PC-9 (cell line): ENCODE data around the gene ARFGAP3. TPM values are rescaled to one million over a fixed set of nuclear protein-coding genes. Genes with fewer than 3 reads are reported as not detected.

ENCODE experiments used
- BruUV-seq: library from RNA; stranded (reverse); fragments of 400-500 nt; replicated peaks from 2 replicates; lab custom pipeline; 2021; lab: Mats Ljungman, UMichigan
- CTCF ChIA-PET: fragments of 300-600 bp; sonication (Branson Sonifier 250); formaldehyde crosslinking; loops from one replicate; lab custom pipeline; 2022; ENCODE audit warnings: antibody characterized with exemption; lab: Charles Lee
- POLR2A ChIA-PET: fragments of 300-600 bp; sonication (Branson Sonifier 250); formaldehyde crosslinking; loops from one replicate; lab custom pipeline; 2022; ENCODE audit warnings: antibody characterized with exemption; ENCODE audit not compliant: unreplicated experiment; lab: Charles Lee
- DNase-seq, 2 experiments: peaks; one replicate each; pipeline versions ENCODE4 v3.0.0 to v3.0.0-alpha.2; 2015 to 2022; ENCODE audit warnings: mixed read lengths in 1 of 2
- H2AFZ ChIP-seq: fragments of 200-600 bp; sonication (generic); 2 replicates; pipeline ENCODE4 v1.8.1; 2017; ENCODE audit warnings: antibody characterized with exemption
- H3F3A ChIP-seq: fragments of 200-600 bp; sonication (generic); 2 replicates; pipeline ENCODE4 v1.8.1; 2017; ENCODE audit warnings: antibody characterized with exemption, mild to moderate bottlenecking, low read depth; ENCODE audit not compliant: insufficient read depth
- H3K27ac ChIP-seq: fragments of 200-600 bp; sonication (generic); 2 replicates; pipeline ENCODE4 v1.6.1; 2016; ENCODE audit warnings: mixed run types
- H3K27me3 ChIP-seq: fragments of 200-600 bp; sonication (generic); 2 replicates; pipeline ENCODE4 v1.6.1; 2016; ENCODE audit warnings: low read depth, mixed run types; ENCODE audit not compliant: insufficient read depth
- H3K36me3 ChIP-seq: fragments of 200-600 bp; sonication (generic); 2 replicates; pipeline ENCODE4 v1.6.1; 2016; ENCODE audit warnings: low read depth, mixed run types
- H3K4me1 ChIP-seq: fragments of 200-600 bp; sonication (generic); replicated peaks from 2 replicates; pipeline ENCODE4 v1.6.1; 2016; ENCODE audit warnings: mixed run types; ENCODE audit not compliant: insufficient read depth
- H3K4me2 ChIP-seq: fragments of 200-600 bp; sonication (generic); 2 replicates; pipeline ENCODE4 v1.6.1; 2017; ENCODE audit warnings: mixed run types
- H3K4me3 ChIP-seq: fragments of 200-600 bp; sonication (generic); 2 replicates; pipeline ENCODE4 v1.6.1; 2016; ENCODE audit warnings: mixed run types
- H3K79me2 ChIP-seq: fragments of 200-600 bp; sonication (generic); 2 replicates; pipeline ENCODE4 v1.6.1; 2017; ENCODE audit warnings: low read depth, mixed run types
- H3K9me2 ChIP-seq: fragments of 200-600 bp; sonication (generic); 2 replicates; pipeline ENCODE4 v1.8.1; 2017; ENCODE audit warnings: mild to moderate bottlenecking; ENCODE audit not compliant: insufficient read depth
- H3K9me3 ChIP-seq: fragments of 200-600 bp; sonication (generic); 2 replicates; pipeline ENCODE4 v1.8.1; 2016; ENCODE audit warnings: low read depth; ENCODE audit not compliant: insufficient read depth
- H4K20me1 ChIP-seq: fragments of 200-600 bp; sonication (generic); 2 replicates; pipeline ENCODE4 v1.8.1; 2017; ENCODE audit not compliant: insufficient read depth
- CTCF ChIP-seq: fragments of 200-600 bp; sonication (generic); conservative IDR thresholded peaks from 2 replicates; pipeline ENCODE4 v1.6.1; 2017; ENCODE audit warnings: mixed run types, antibody characterized with exemption, mild to moderate bottlenecking, moderate library complexity
- EZH2 ChIP-seq: fragments of 200-600 bp; sonication (generic); IDR thresholded peaks from 2 replicates; pipeline ENCODE4 v1.8.0; 2017; ENCODE audit warnings: antibody characterized with exemption, low read depth
- intact Hi-C: fragments of 100-400 bp; cut with micrococcal nuclease; formaldehyde crosslinking; loops from one replicate; pipeline ENCODE4 v1.10.0; 2022; ENCODE audit not compliant: unreplicated experiment
- total RNA-seq: library from RNA; stranded (reverse); gene quantifications from 2 replicates; pipeline ENCODE4 v1.2.3, GENCODE V29; 2021

The ARFGAP3 gene
- total RNA-seq, 1 experiment from 2014 or later: 29.1 TPM

GRCh38 chr22:42884616-42885375 lies 27.7 kb upstream of the ARFGAP3 start:
- CTCF ChIA-PET: no interaction called here
- DNase-seq: no peak
- no peaks in the 10 kb centered on the region for H3K9me3 ChIP-seq
- intact Hi-C loops: no loop called here
- H4K20me1 ChIP-seq: peaks cover 9% of the 10 kb centered on the region
- no peak overlapping the region for H3K4me2 ChIP-seq
- BruUV-seq: no TSS peak
- peaks cover 10% of the 10 kb centered on the region; the same call in 1 of the 2 replicates for H3F3A ChIP-seq
- no peak overlapping the region for H2AFZ ChIP-seq
- no peaks in the 10 kb centered on the region for H3K79me2 ChIP-seq
- H3K4me3 ChIP-seq: no peak overlapping the region
- H3K36me3 ChIP-seq: peaks cover 21% of the 10 kb centered on the region; the same call in 1 of the 2 replicates
- H3K9me2 ChIP-seq: no peaks in the 10 kb centered on the region
- TF ChIP-seq EZH2 (no peak), CTCF (no peak)
- POLR2A ChIA-PET: no interaction called here
- no peak overlapping the region for H3K27ac ChIP-seq
- no peaks in the 10 kb centered on the region for H3K27me3 ChIP-seq
- no peaks in the 10 kb centered on the region for H3K4me1 ChIP-seq

- Histone ChIP-seq H3K4me1 (no peaks in the 10 kb centered on the region), H3K9me2 (no peaks in the 10 kb centered on the region), H4K20me1 (peaks cover 9% of the 10 kb centered on the region), H3K79me2 (no peaks in the 10 kb centered on the region), H3K36me3 (peaks cover 22% of the 10 kb centered on the region; the same call in 1 of the 2 replicates), H3K4me3 (no peak overlapping the region), H3K9me3 (no peaks in the 10 kb centered on the region), H2AFZ (no peak overlapping the region), H3F3A (peaks cover 6% of the 10 kb centered on the region; the same call in 1 of the 2 replicates), H3K27ac (no peak overlapping the region), H3K27me3 (no peaks in the 10 kb centered on the region), H3K4me2 (no peak overlapping the region)
- no peak for DNase-seq
- ChIA-PET POLR2A (no interaction called here), CTCF (no interaction called here)
- no TSS peak for BruUV-seq
- intact Hi-C loops: no loop called here
- TF ChIP-seq EZH2 (no peak), CTCF (no peak)
Observed at GRCh38 chr22:42883970-42884369, 26.9 kb upstream of the ARFGAP3 start.

- no peaks in the 10 kb centered on the region for H3K4me1 ChIP-seq
- H3K4me2 ChIP-seq: no peak overlapping the region
- POLR2A ChIA-PET: no interaction called here
- H3K4me3 ChIP-seq: no peak overlapping the region
- TF ChIP-seq CTCF (no peak), EZH2 (no peak)
- H3K27ac ChIP-seq: no peak overlapping the region
- H3K27me3 ChIP-seq: no peaks in the 10 kb centered on the region
- no peak overlapping the region for H2AFZ ChIP-seq
- no peaks in the 10 kb centered on the region for H3K9me3 ChIP-seq
- no peaks in the 10 kb centered on the region; the same call in 1 of the 2 replicates for H3F3A ChIP-seq
- no peaks in the 10 kb centered on the region for H3K79me2 ChIP-seq
- BruUV-seq: no TSS peak
- peaks cover 9% of the 10 kb centered on the region for H4K20me1 ChIP-seq
- no peaks in the 10 kb centered on the region for H3K9me2 ChIP-seq
- H3K36me3 ChIP-seq: peaks cover 29% of the 10 kb centered on the region; the same call in 1 of the 2 replicates
- intact Hi-C loops: no loop called here
- DNase-seq: no peak
- CTCF ChIA-PET: no interaction called here
Observed at GRCh38 chr22:42883121-42883520, 26.0 kb upstream of the ARFGAP3 start.
